IMR-90 (cell line): ENCODE results near the gene SERPINA1. TPM values are rescaled to one million over a fixed set of nuclear protein-coding genes. Genes with fewer than 3 reads are reported as not detected.

Experiments
- ATAC-seq: fragments of 200-7000 bp; cut with Tn5 transposase; 2 replicates; pipeline ENCODE4 v1.9.1; 2020; ENCODE audit warnings: low read depth, mild to moderate bottlenecking, moderate library complexity
- BruUV-seq: library from RNA; stranded (reverse); fragments of 400-500 nt; replicated peaks from 2 replicates; lab custom pipeline; 2021; lab: Mats Ljungman, UMichigan
- CTCF ChIA-PET: fragments of 300-600 bp; formaldehyde crosslinking; extraction: SDS; loops from one replicate; lab custom pipeline; 2021; ENCODE audit warnings: antibody characterized with exemption; lab: Yijun Ruan, JAX
- POLR2A ChIA-PET: fragments of 300-600 bp; sonication (Branson Sonifier 250); formaldehyde crosslinking; loops from one replicate; lab custom pipeline; 2022; ENCODE audit warnings: antibody characterized with exemption; ENCODE audit not compliant: unreplicated experiment; lab: Charles Lee
- DNase-seq: peaks from one replicate; pipeline ENCODE4 v3.0.0; 2013
- H2AFZ ChIP-seq: replicated peaks from 2 replicates; pipeline ENCODE3; 2013; ENCODE audit warnings: low read length, mild to moderate bottlenecking; ENCODE audit not compliant: poor library complexity
- H2AK5ac ChIP-seq: 2 replicates; pipeline ENCODE4 v1.6.1; 2013; ENCODE audit warnings: low read depth, low read length, inconsistent platforms
- H2AK9ac ChIP-seq: replicated peaks from 2 replicates; pipeline ENCODE3; 2013; ENCODE audit warnings: mild to moderate bottlenecking, low read depth, low read length, moderate library complexity; ENCODE audit not compliant: poor library complexity
- H2BK120ac ChIP-seq: 2 replicates; pipeline ENCODE4 v1.6.1; 2013; ENCODE audit warnings: low read depth, low read length, inconsistent platforms
- H2BK15ac ChIP-seq: 3 replicates; pipeline ENCODE4 v1.6.1; 2013; ENCODE audit warnings: low read depth, low read length, inconsistent platforms
- H2BK20ac ChIP-seq: 2 replicates; pipeline ENCODE4 v1.6.1; 2013; ENCODE audit warnings: low read depth, mild to moderate bottlenecking, inconsistent platforms, low read length, moderate library complexity
- H2BK5ac ChIP-seq: 2 replicates; pipeline ENCODE4 v1.6.1; 2013; ENCODE audit warnings: mild to moderate bottlenecking, low read depth, low read length, inconsistent platforms; ENCODE audit not compliant: poor library complexity, severe bottlenecking
- H3K14ac ChIP-seq: replicated peaks from 2 replicates; pipeline ENCODE4 v1.6.1; 2013; ENCODE audit warnings: low read depth, low read length, inconsistent platforms
- H3K18ac ChIP-seq: 2 replicates; pipeline ENCODE4 v1.6.1; 2013; ENCODE audit warnings: low read depth, low read length, control low read depth
- H3K23ac ChIP-seq: 2 replicates; pipeline ENCODE4 v1.6.1; 2013; ENCODE audit warnings: low read depth, low read length, inconsistent platforms
- H3K27ac ChIP-seq: 2 replicates; pipeline ENCODE4 v1.5.1; 2013; ENCODE audit warnings: mild to moderate bottlenecking, control low read depth, low read length; ENCODE audit not compliant: insufficient read depth
- H3K27me3 ChIP-seq: 2 replicates; pipeline ENCODE4 v1.6.1; 2013; ENCODE audit warnings: low read length; ENCODE audit not compliant: control insufficient read depth, insufficient read depth
- H3K36me3 ChIP-seq: 2 replicates; pipeline ENCODE4 v1.6.1; 2013; ENCODE audit warnings: low read length, mixed read lengths; ENCODE audit not compliant: control insufficient read depth, insufficient read depth
- H3K4ac ChIP-seq: 2 replicates; pipeline ENCODE4 v1.6.1; 2013; ENCODE audit warnings: low read depth, low read length, inconsistent platforms
- H3K4me1 ChIP-seq: 2 replicates; pipeline ENCODE4 v1.6.1; 2013; ENCODE audit warnings: low read length, mixed read lengths; ENCODE audit not compliant: control insufficient read depth, insufficient read depth
- H3K4me2 ChIP-seq: 2 replicates; pipeline ENCODE4 v1.6.1; 2013; ENCODE audit warnings: low read depth, mild to moderate bottlenecking, control low read depth, low read length, moderate library complexity
- H3K4me3 ChIP-seq: 2 replicates; pipeline ENCODE4 v1.5.1; 2013; ENCODE audit warnings: low read depth, mild to moderate bottlenecking, control low read depth, low read length, moderate library complexity; ENCODE audit not compliant: insufficient read depth
- H3K56ac ChIP-seq: 2 replicates; pipeline ENCODE4 v1.6.1; 2013; ENCODE audit warnings: low read length, inconsistent platforms; ENCODE audit not compliant: insufficient read depth; ENCODE audit errors: extremely low read depth
- H3K79me1 ChIP-seq, 2 experiments: 2 replicates each; pipeline ENCODE4 v1.6.1; 2013; ENCODE audit warnings: low read length in 2 of 2, inconsistent platforms in 1 of 2, low read depth in 1 of 2
- H3K9ac ChIP-seq: 2 replicates; pipeline ENCODE4 v1.6.1; 2013; ENCODE audit warnings: low read depth, low read length, control low read depth
- H3K9me1 ChIP-seq: 2 replicates; pipeline ENCODE4 v1.6.1; 2013; ENCODE audit warnings: low read length, inconsistent platforms; ENCODE audit not compliant: insufficient read depth
- H3K9me3 ChIP-seq: 2 replicates; pipeline ENCODE4 v1.6.1; 2013; ENCODE audit warnings: low read length; ENCODE audit not compliant: control insufficient read depth, insufficient read depth
- H4K20me1 ChIP-seq: 2 replicates; pipeline ENCODE4 v1.6.1; 2013; ENCODE audit warnings: low read length, inconsistent platforms; ENCODE audit not compliant: insufficient read depth
- H4K5ac ChIP-seq: 2 replicates; pipeline ENCODE4 v1.6.1; 2013; ENCODE audit warnings: mild to moderate bottlenecking, low read depth, low read length, control low read depth
- H4K8ac ChIP-seq, 2 experiments: 2 replicates each; pipeline ENCODE4 v1.6.1; 2013; ENCODE audit warnings: low read depth in 2 of 2, low read length in 2 of 2, control low read depth in 1 of 2, inconsistent platforms in 1 of 2
- H4K91ac ChIP-seq: 2 replicates; pipeline ENCODE4 v1.6.1; 2013; ENCODE audit warnings: low read depth, low read length, inconsistent platforms; ENCODE audit not compliant: insufficient read depth
- CEBPB ChIP-seq: IDR thresholded peaks from 2 replicates; pipeline ENCODE4 v1.6.1; 2012; ENCODE audit warnings: low read depth, low read length, improper control_type of control experiment
- CHD1 ChIP-seq: IDR thresholded peaks from 2 replicates; pipeline ENCODE4 v1.6.1; 2012; ENCODE audit warnings: low read depth, low read length, improper control_type of control experiment
- CTCF ChIP-seq: conservative IDR thresholded peaks from 2 replicates; pipeline ENCODE4 v1.5.1; 2012; ENCODE audit warnings: mild to moderate bottlenecking, low read depth, low read length, improper control_type of control experiment
- ELK1 ChIP-seq: fragments of 150-350 bp; IDR thresholded peaks from 2 replicates; pipeline ENCODE4 v1.6.1; 2016; ENCODE audit warnings: low read depth, mild to moderate bottlenecking, low read length, moderate library complexity, borderline replicate concordance
- FOS ChIP-seq: fragments of 150-350 bp; IDR thresholded peaks from 2 replicates; pipeline ENCODE4 v1.6.1; 2016; ENCODE audit warnings: low read depth, low read length
- MAFK ChIP-seq: IDR thresholded peaks from 2 replicates; pipeline ENCODE4 v1.6.1; 2012; ENCODE audit warnings: low read depth, low read length, improper control_type of control experiment
- MAZ ChIP-seq: IDR thresholded peaks from 2 replicates; pipeline ENCODE4 v1.6.1; 2012; ENCODE audit warnings: low read depth, mild to moderate bottlenecking, low read length, improper control_type of control experiment, moderate library complexity, borderline replicate concordance
- NFE2L2 ChIP-seq: fragments of 150-350 bp; IDR thresholded peaks from 2 replicates; pipeline ENCODE4 v1.6.1; 2016; ENCODE audit warnings: low read depth, mild to moderate bottlenecking, low read length
- POLR2A ChIP-seq: IDR thresholded peaks from 2 replicates; pipeline ENCODE4 v1.6.1; 2012; ENCODE audit warnings: mild to moderate bottlenecking, low read depth, low read length
- RCOR1 ChIP-seq: IDR thresholded peaks from 2 replicates; pipeline ENCODE4 v1.6.1; 2012; ENCODE audit warnings: mild to moderate bottlenecking, low read length, improper control_type of control experiment; ENCODE audit not compliant: insufficient replicate concordance
- RFX5 ChIP-seq: IDR thresholded peaks from 2 replicates; pipeline ENCODE4 v1.8.0; 2012; ENCODE audit warnings: low read depth, mild to moderate bottlenecking, low read length, moderate library complexity
- WGBS, 2 experiments: methylation state at CpG; one replicate each; pipeline versions ENCODE4 v1.1.5 to v1.1.7; 2013; ENCODE audit warnings: missing lambda C conversion rate in 2 of 2; ENCODE audit not compliant: insufficient read length in 1 of 2; ENCODE audit errors: extremely low coverage in 2 of 2; 5-methylcytosine and 5-hydroxymethylcytosine counted together
- dilution Hi-C: fragments of 300-500 bp; cut with HindIII; formaldehyde crosslinking; loops from one replicate; pipeline ENCODE4 v1.14.3; 2018; ENCODE audit warnings: low sequenced_read_pairs; ENCODE audit not compliant: unreplicated experiment
- in situ Hi-C: fragments of 300-500 bp; cut with MboI; formaldehyde crosslinking; loops from 3 replicates; pipeline ENCODE4 v1.14.3; 2019; ENCODE audit warnings: low sequenced_read_pairs, inconsistent platforms, mixed read lengths
- intact Hi-C: fragments of 100-400 bp; cut with micrococcal nuclease; formaldehyde crosslinking; loops from 2 replicates; pipeline ENCODE4 v1.10.0; 2022
- polyA plus RNA-seq, 3 experiments: library from polyadenylated mRNA; depleted of rRNA; stranded (reverse); fragments of >200 nt; gene quantifications; 2 replicates each; pipeline ENCODE4 v1.2.3, GENCODE V29; 2012; ENCODE audit warnings: low replicate concordance in 1 of 3
- total RNA-seq: library from RNA; depleted of rRNA; stranded (reverse); fragments of >200 nt; gene quantifications from 2 replicates; pipeline ENCODE4 v1.2.3, GENCODE V29; 2012

Gene SERPINA1
- total and polyA plus RNA-seq, 2 of the 4 experiments (the other 2 are of a cell fraction), result 0.54 to 1.2 TPM

GRCh38 chr14:94356379-94357056, 31.9 kb downstream of the SERPINA1 start:
- no peak overlapping the region for H3K56ac ChIP-seq

More at GRCh38 chr14:94356379-94357056, 31.9 kb downstream of the SERPINA1 start:
- dilution Hi-C loops (no loop called here), intact Hi-C loops (no loop called here), in situ Hi-C loops (no loop called here)
- Histone ChIP-seq H3K4ac (no peak overlapping the region), H2AK5ac (no peak overlapping the region), H2BK15ac (no peak overlapping the region), H3K27ac (no peak overlapping the region), H3K4me2 (no peak overlapping the region), H3K4me3 (no peak overlapping the region), H4K91ac (no peak overlapping the region), H2BK5ac (no peak overlapping the region), H4K5ac (no peak overlapping the region), H2BK120ac (no peak overlapping the region), H4K8ac (no peak overlapping the region), H3K9me3 (no peaks in the 10 kb centered on the region), H3K9ac (no peak overlapping the region), H3K4me1 (0 out of 2 replicates have a peak, but pooled peaks cover 2% of the 10 kb centered on the region), H3K14ac (no peak overlapping the region), H2BK20ac (no peak overlapping the region), H3K18ac (no peak overlapping the region), H2AFZ (no peak overlapping the region), H3K79me1 (no peaks in the 10 kb centered on the region), H3K36me3 (no peaks in the 10 kb centered on the region), H3K9me1 (no peaks in the 10 kb centered on the region), H4K20me1 (no peaks in the 10 kb centered on the region), H3K23ac (no peak overlapping the region), H3K27me3 (no peaks in the 10 kb centered on the region), H2AK9ac (no peak overlapping the region)
- no TSS peak for BruUV-seq
- 74% methylated on average over 3 of the region's 5 CpGs; no CpG with 5 or more reads in 1 of the 2 experiments for WGBS, 2 experiments
- ChIA-PET CTCF (interaction anchor here (1.1 to 1.4 kb wide), 3 partner anchors 66 to 130 kb away, joined by 3 to 5 read pairs (median 3); no protein-coding TSS in a partner anchor), POLR2A (no interaction called here)
- no peak for ATAC-seq
- TF ChIP-seq RFX5 (no peak), ELK1 (no peak), RCOR1 (no peak), FOS (no peak), CHD1 (no peak), MAFK (no peak), CEBPB (no peak), CTCF (no peak), MAZ (no peak), POLR2A (no peak), NFE2L2 (no peak)
- DNase-seq, result no peak
